ENCODE measurements around the gene B3GLCT. TPM values are rescaled to one million over a fixed set of nuclear protein-coding genes. Genes with fewer than 3 reads are reported as not detected.

B3GLCT gene
- total and polyA plus RNA-seq, 2 of the 13 experiments (the other 11 are each of a cell fraction or from before 2014, with no cell fraction given): 2.0 to 7.1 TPM

GRCh38 chr13:31209841-31210210, 10.1 kb downstream of the B3GLCT start:
- DNase-seq (ENCODE audit: low spot score) (no peak), FAIRE-seq (no peak), ATAC-seq (no peak)
- H3K4me3 ChIP-seq (replicated peaks in 1 of 3; ENCODE audit: insufficient read depth in 1 of 3, low read depth in 2 of 3, low read length in 3 of 3): no peak overlapping the region
- H3K4me1 ChIP-seq (ENCODE audit: insufficient read depth, low read length): peaks cover 17% of the 10 kb centered on the region
- no peaks in the 10 kb centered on the region for H3K79me2 ChIP-seq (ENCODE audit: insufficient read depth, low read length)
- 88% methylated on average over 4 of the region's 4 CpGs for WGBS (ENCODE audit: low lambda C conversion rate)
- H3K4me2 ChIP-seq (ENCODE audit: low read depth, low read length): no peak overlapping the region
- intact Hi-C loops (cut with micrococcal nuclease; ENCODE audit: unreplicated experiment): no loop called here
- POLR2A ChIA-PET: no interaction called here
- CTCF ChIA-PET (ENCODE audit: low intra/inter-chr PET ratio, low total read pairs): no interaction called here
- no peaks in the 10 kb centered on the region for H4K20me1 ChIP-seq (ENCODE audit: insufficient read depth, low read length)
- no TSS peak for BruUV-seq (replicated peaks)
- H3K9me3 ChIP-seq (ENCODE audit: low read length): no peaks in the 10 kb centered on the region
- in situ Hi-C loops (cut with HindIII; ENCODE audit: extremely low pct_ligation_motif_present, low pct_unique_long_range_greater_than_20kb): no loop called here
- TF ChIP-seq HMGXB4 (CRISPR knock-in tag; IDR thresholded peaks at IDR 0.05; ENCODE audit: borderline replicate concordance in 1 of 2, low read depth in 1 of 2): no peak
- no peak for TF ChIP-seq ATF7 (IDR thresholded peaks at IDR 0.05)
- no peak for TF ChIP-seq ATF7 (CRISPR knock-in tag; IDR thresholded peaks at IDR 0.05)
- no peak for TF ChIP-seq HOXA3 (CRISPR knock-in tag; IDR thresholded peaks at IDR 0.05)
- TF ChIP-seq ZNF138 (CRISPR knock-in tag; IDR thresholded peaks at IDR 0.05; ENCODE audit: low read depth): no peak
- TF ChIP-seq NFE2L1 (CRISPR knock-in tag; IDR thresholded peaks at IDR 0.05; ENCODE audit: borderline replicate concordance): no peak
- no peak for TF ChIP-seq ZNF18 (CRISPR knock-in tag; IDR thresholded peaks at IDR 0.05; ENCODE audit: insufficient replicate concordance)
- TF ChIP-seq CSRNP1 (CRISPR knock-in tag; IDR thresholded peaks at IDR 0.05): no peak
- TF ChIP-seq ZNF354B (CRISPR knock-in tag; IDR thresholded peaks at IDR 0.05): no peak
- no peak for TF ChIP-seq SIN3A (IDR thresholded peaks at IDR 0.05; ENCODE audit: borderline replicate concordance, low read depth, low read length)
- no peak for TF ChIP-seq DNMT1 (CRISPR knock-in tag; IDR thresholded peaks at IDR 0.05)
- no peak for TF ChIP-seq POLR2G (IDR thresholded peaks at IDR 0.05; ENCODE audit: low read depth, low read length)
- no peak for TF ChIP-seq ZC3H13 (CRISPR knock-in tag; IDR thresholded peaks at IDR 0.05)
- TF ChIP-seq FOXP4 (CRISPR knock-in tag; IDR thresholded peaks at IDR 0.05): no peak
- no peak for TF ChIP-seq THAP7 (CRISPR knock-in tag; IDR thresholded peaks at IDR 0.05)
- TF ChIP-seq ZNF34 (CRISPR knock-in tag; IDR thresholded peaks at IDR 0.05; ENCODE audit: borderline replicate concordance): no peak
- no peak for TF ChIP-seq ZNF256 (CRISPR knock-in tag; conservative IDR thresholded peaks at IDR 0.05)
- H2AFZ ChIP-seq (ENCODE audit: low read length): no peak overlapping the region
- no peaks in the 10 kb centered on the region for H3K36me3 ChIP-seq (replicated peaks in 1 of 2; ENCODE audit: control insufficient read depth in 1 of 2, insufficient read depth in 2 of 2, low read length in 2 of 2)
- no peak overlapping the region for H3K27ac ChIP-seq (ENCODE audit: extremely low read length, insufficient read depth, low read length)
- no peaks in the 10 kb centered on the region for H3K27me3 ChIP-seq (ENCODE audit: control insufficient read depth in 1 of 2, insufficient read depth in 2 of 2, low read length in 2 of 2)
- no peak overlapping the region for H3K9ac ChIP-seq (ENCODE audit: insufficient read depth, low read depth, low read length)
